Measurements from ENCODE around the gene GRB2.

GRB2 gene

GRCh38 chr17:75350706-75351105 is 54.8 kb downstream of the GRB2 start:
- Histone ChIP-seq H3K36me3 (replicated peaks in 1 of 2; ENCODE audit: control insufficient read depth in 2 of 2, insufficient read depth in 2 of 2, low read length in 2 of 2) (no peaks in the 10 kb centered on the region), H3K4me1 (ENCODE audit: control insufficient read depth in 2 of 2, insufficient read depth in 1 of 2, low read depth in 1 of 2, low read length in 2 of 2) (peaks cover 23% of the 10 kb centered on the region in 2 donors), H3K14ac (ENCODE audit: low read length) (no peak overlapping the region), H3K9me3 (replicated peaks in 1 of 2; ENCODE audit: control insufficient read depth in 2 of 2, insufficient read depth in 1 of 2, low read depth in 1 of 2, low read length in 2 of 2) (peaks cover 0 to 6% of the 10 kb centered on the region in 2 donors), H2AFZ (ENCODE audit: low read length) (no peak overlapping the region), H4K91ac (ENCODE audit: low read depth, low read length, poor library complexity) (no peak overlapping the region), H3K79me1 (ENCODE audit: low read depth, low read length) (no peaks in the 10 kb centered on the region), H2BK5ac (ENCODE audit: low read length) (no peak overlapping the region), H3K4me3 (ENCODE audit: low read length in 2 of 2) (no peak overlapping the region), H3K27me3 (ENCODE audit: control insufficient read depth in 3 of 3, insufficient read depth in 3 of 3, low read depth in 1 of 3, low read length in 3 of 3) (peaks cover 0 to 2% (median 0%) of the 10 kb centered on the region in 3 experiments), H3K4ac (ENCODE audit: low read length) (no peak overlapping the region), H3K27ac (replicated peaks; ENCODE audit: low read length) (peak overlapping the region; percentile 0), H3K18ac (ENCODE audit: low read length) (no peak overlapping the region), H2BK12ac (ENCODE audit: low read length) (no peak overlapping the region), H2BK15ac (ENCODE audit: low read length) (no peak overlapping the region), H3K23ac (ENCODE audit: low read depth, low read length, poor library complexity) (no peak overlapping the region), H3K4me2 (ENCODE audit: insufficient read depth, low read length, poor library complexity, severe bottlenecking) (no peak overlapping the region), H3K9ac (ENCODE audit: low read depth, low read length, poor library complexity) (no peak overlapping the region), H4K8ac (ENCODE audit: low read depth, low read length) (no peak overlapping the region), H2AK5ac (ENCODE audit: low read depth, low read length) (no peak overlapping the region), H2BK120ac (ENCODE audit: low read depth, low read length) (no peak overlapping the region)
- WGBS, 2 donors (ENCODE audit: extremely low coverage in 2 of 2, insufficient read length in 2 of 2, insufficient replicate concordance in 1 of 2): no CpG with 5 or more reads among the region's 9 CpGs
- peak; percentile 33 for DNase-seq (ENCODE audit: low spot score)

- Histone ChIP-seq H2BK15ac (ENCODE audit: low read length) (no peak overlapping the region), H3K4me1 (ENCODE audit: control insufficient read depth in 2 of 2, insufficient read depth in 1 of 2, low read depth in 1 of 2, low read length in 2 of 2) (peaks cover 25 to 27% of the 10 kb centered on the region in 2 donors), H3K23ac (ENCODE audit: low read depth, low read length, poor library complexity) (no peak overlapping the region), H2BK120ac (ENCODE audit: low read depth, low read length) (no peak overlapping the region), H3K79me1 (ENCODE audit: low read depth, low read length) (no peaks in the 10 kb centered on the region), H2AK5ac (ENCODE audit: low read depth, low read length) (no peak overlapping the region), H3K27me3 (ENCODE audit: control insufficient read depth in 3 of 3, insufficient read depth in 3 of 3, low read depth in 1 of 3, low read length in 3 of 3) (peaks cover 0 to 2% (median 0%) of the 10 kb centered on the region in 3 experiments), H3K14ac (ENCODE audit: low read length) (no peak overlapping the region), H3K4me3 (ENCODE audit: low read length in 2 of 2) (no peak overlapping the region), H4K91ac (ENCODE audit: low read depth, low read length, poor library complexity) (no peak overlapping the region), H2BK5ac (ENCODE audit: low read length) (no peak overlapping the region), H3K36me3 (replicated peaks in 1 of 2; ENCODE audit: control insufficient read depth in 2 of 2, insufficient read depth in 2 of 2, low read length in 2 of 2) (no peaks in the 10 kb centered on the region), H3K4me2 (ENCODE audit: insufficient read depth, low read length, poor library complexity, severe bottlenecking) (no peak overlapping the region), H2AFZ (ENCODE audit: low read length) (no peak overlapping the region), H3K18ac (ENCODE audit: low read length) (no peak overlapping the region), H3K27ac (replicated peaks; ENCODE audit: low read length) (no peak overlapping the region), H3K9ac (ENCODE audit: low read depth, low read length, poor library complexity) (no peak overlapping the region), H3K9me3 (replicated peaks in 1 of 2; ENCODE audit: control insufficient read depth in 2 of 2, insufficient read depth in 1 of 2, low read depth in 1 of 2, low read length in 2 of 2) (peaks cover 0 to 6% of the 10 kb centered on the region in 2 donors), H3K4ac (ENCODE audit: low read length) (no peak overlapping the region), H2BK12ac (ENCODE audit: low read length) (no peak overlapping the region), H4K8ac (ENCODE audit: low read depth, low read length) (no peak overlapping the region)
- no peak for DNase-seq (ENCODE audit: low spot score)
Observed at GRCh38 chr17:75350029-75350428, 55.4 kb downstream of the GRB2 start.

GRCh38 chr17:75349589-75349988 is 55.9 kb downstream of the GRB2 start:
- H3K9me3 ChIP-seq (replicated peaks in 1 of 2; ENCODE audit: control insufficient read depth in 2 of 2, insufficient read depth in 1 of 2, low read depth in 1 of 2, low read length in 2 of 2): peaks cover 0 to 5% of the 10 kb centered on the region in 2 donors
- H2AK5ac ChIP-seq (ENCODE audit: low read depth, low read length): no peak overlapping the region
- H4K8ac ChIP-seq (ENCODE audit: low read depth, low read length): no peak overlapping the region
- no peak overlapping the region for H3K18ac ChIP-seq (ENCODE audit: low read length)
- WGBS, 2 donors (ENCODE audit: extremely low coverage in 2 of 2, insufficient read length in 2 of 2, insufficient replicate concordance in 1 of 2): 100% methylated on average over 1 of the region's 8 CpGs; no CpG with 5 or more reads in 1 of the 2 donors
- H3K23ac ChIP-seq (ENCODE audit: low read depth, low read length, poor library complexity): no peak overlapping the region
- no peak overlapping the region for H3K27ac ChIP-seq (replicated peaks; ENCODE audit: low read length)
- no peak overlapping the region for H3K14ac ChIP-seq (ENCODE audit: low read length)
- H2BK5ac ChIP-seq (ENCODE audit: low read length): no peak overlapping the region
- H3K27me3 ChIP-seq (ENCODE audit: control insufficient read depth in 3 of 3, insufficient read depth in 3 of 3, low read depth in 1 of 3, low read length in 3 of 3): peaks cover 0 to 2% (median 0%) of the 10 kb centered on the region in 3 experiments
- no peak overlapping the region for H2BK12ac ChIP-seq (ENCODE audit: low read length)
- no peak for DNase-seq (ENCODE audit: low spot score)
- H2BK15ac ChIP-seq (ENCODE audit: low read length): no peak overlapping the region
- H3K4me1 ChIP-seq (ENCODE audit: control insufficient read depth in 2 of 2, insufficient read depth in 1 of 2, low read depth in 1 of 2, low read length in 2 of 2): peaks cover 25 to 27% of the 10 kb centered on the region in 2 donors
- no peaks in the 10 kb centered on the region for H3K79me1 ChIP-seq (ENCODE audit: low read depth, low read length)
- H3K4me3 ChIP-seq (ENCODE audit: low read length in 2 of 2): no peak overlapping the region
- H3K4me2 ChIP-seq (ENCODE audit: insufficient read depth, low read length, poor library complexity, severe bottlenecking): no peak overlapping the region
- no peak overlapping the region for H2AFZ ChIP-seq (ENCODE audit: low read length)
- no peak overlapping the region for H3K4ac ChIP-seq (ENCODE audit: low read length)
- H3K9ac ChIP-seq (ENCODE audit: low read depth, low read length, poor library complexity): no peak overlapping the region
- no peak overlapping the region for H4K91ac ChIP-seq (ENCODE audit: low read depth, low read length, poor library complexity)
- no peaks in the 10 kb centered on the region for H3K36me3 ChIP-seq (replicated peaks in 1 of 2; ENCODE audit: control insufficient read depth in 2 of 2, insufficient read depth in 2 of 2, low read length in 2 of 2)
- no peak overlapping the region for H2BK120ac ChIP-seq (ENCODE audit: low read depth, low read length)

- Histone ChIP-seq H2BK15ac (ENCODE audit: low read length) (no peak overlapping the region), H3K14ac (ENCODE audit: low read length) (no peak overlapping the region), H3K27me3 (ENCODE audit: control insufficient read depth in 3 of 3, insufficient read depth in 3 of 3, low read depth in 1 of 3, low read length in 3 of 3) (peaks cover 0 to 2% (median 0%) of the 10 kb centered on the region in 3 experiments), H4K91ac (ENCODE audit: low read depth, low read length, poor library complexity) (no peak overlapping the region), H4K8ac (ENCODE audit: low read depth, low read length) (no peak overlapping the region), H2BK12ac (ENCODE audit: low read length) (no peak overlapping the region), H2BK120ac (ENCODE audit: low read depth, low read length) (no peak overlapping the region), H3K4me1 (ENCODE audit: control insufficient read depth in 2 of 2, insufficient read depth in 1 of 2, low read depth in 1 of 2, low read length in 2 of 2) (peaks cover 26 to 33% of the 10 kb centered on the region in 2 donors), H3K9me3 (replicated peaks in 1 of 2; ENCODE audit: control insufficient read depth in 2 of 2, insufficient read depth in 1 of 2, low read depth in 1 of 2, low read length in 2 of 2) (no peaks in the 10 kb centered on the region), H3K4me3 (ENCODE audit: low read length in 2 of 2) (no peak overlapping the region), H3K9ac (ENCODE audit: low read depth, low read length, poor library complexity) (no peak overlapping the region), H3K4me2 (ENCODE audit: insufficient read depth, low read length, poor library complexity, severe bottlenecking) (no peak overlapping the region), H2BK5ac (ENCODE audit: low read length) (no peak overlapping the region), H2AFZ (ENCODE audit: low read length) (no peak overlapping the region), H3K27ac (replicated peaks; ENCODE audit: low read length) (no peak overlapping the region), H3K79me1 (ENCODE audit: low read depth, low read length) (peaks cover 3% of the 10 kb centered on the region), H3K18ac (ENCODE audit: low read length) (no peak overlapping the region), H2AK5ac (ENCODE audit: low read depth, low read length) (no peak overlapping the region), H3K36me3 (replicated peaks in 1 of 2; ENCODE audit: control insufficient read depth in 2 of 2, insufficient read depth in 2 of 2, low read length in 2 of 2) (no peaks in the 10 kb centered on the region), H3K23ac (ENCODE audit: low read depth, low read length, poor library complexity) (no peak overlapping the region), H3K4ac (ENCODE audit: low read length) (no peak overlapping the region)
- WGBS, 2 donors (ENCODE audit: extremely low coverage in 2 of 2, insufficient read length in 2 of 2, insufficient replicate concordance in 1 of 2): no CpG with 5 or more reads among the region's 8 CpGs
- no peak for DNase-seq (ENCODE audit: low spot score)
Observed at GRCh38 chr17:75348386-75349012, 57.0 kb downstream of the GRB2 start.

All from neuronal stem cell (in vitro differentiated cells).